Nucleus accumbens (tissue), 56 donors: ENCODE results near the gene PLCXD3.

Experiments
- DNase-seq, 56 donors: peaks; one replicate each; lab custom pipeline; 2025; lab: John Stamatoyannopoulos, UW

The PLCXD3 gene

GRCh38 chr5:41305056-41305455, 205.3 kb downstream of the PLCXD3 start:
- no peak for DNase-seq

- no peak for DNase-seq
These were observed 214.3 kb downstream of the PLCXD3 start for GRCh38 chr5:41296066-41296465.

- DNase-seq, result no peak
These were observed 219.1 kb downstream of the PLCXD3 start for GRCh38 chr5:41291323-41291722.

GRCh38 chr5:41290810-41291209, 219.6 kb downstream of the PLCXD3 start:
- no peak for DNase-seq

DNA sequence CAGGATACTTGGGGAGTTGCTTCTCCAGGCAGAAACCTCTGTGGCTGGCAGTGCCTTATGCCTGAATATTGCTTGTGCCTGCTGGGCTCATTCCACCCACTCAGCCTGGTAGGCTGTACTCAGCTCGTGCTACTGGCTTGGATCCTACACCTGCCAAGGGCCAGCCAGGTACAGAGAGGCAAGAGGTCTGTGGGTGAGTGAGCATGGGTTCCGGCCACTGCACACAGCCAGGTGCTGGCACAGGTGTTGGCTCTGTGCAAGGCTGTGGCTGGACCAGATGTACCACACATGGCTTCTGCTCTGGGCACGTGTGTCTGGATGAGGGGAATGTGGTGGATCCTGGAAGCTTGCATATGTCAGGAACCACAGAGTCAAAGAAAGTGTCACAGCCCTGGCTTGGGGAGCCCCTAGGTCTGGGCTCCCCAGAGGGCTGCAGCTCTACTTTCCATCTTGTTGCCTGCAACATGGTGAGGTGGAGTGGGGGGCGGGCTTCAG, 220.4 kb downstream of the PLCXD3 start:
- DNase-seq, result no peak

GRCh38 chr5:41286696-41287095, 223.7 kb downstream of the PLCXD3 start:
- DNase-seq, result no peak

GRCh38 chr5:41286165-41286564, 224.2 kb downstream of the PLCXD3 start:
- DNase-seq, result no peak

DNA sequence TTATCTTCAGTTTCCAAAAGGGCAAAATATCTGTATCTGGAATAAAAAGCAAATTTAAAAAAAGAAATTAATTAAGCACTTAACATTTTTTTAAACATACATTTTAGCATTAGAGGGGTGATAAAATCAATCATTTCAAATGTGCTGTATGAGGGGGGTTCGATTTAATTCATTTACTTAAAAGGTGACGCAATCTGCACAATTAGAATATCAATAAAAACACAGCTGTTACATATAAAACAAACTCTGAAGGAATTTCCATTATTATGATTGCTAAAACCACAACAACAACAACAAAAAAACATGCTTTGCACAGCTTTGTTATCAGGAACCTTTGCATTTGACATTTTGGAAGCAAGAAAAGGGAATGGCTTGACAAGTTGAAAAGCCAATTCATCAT, 225.5 kb downstream of the PLCXD3 start:
- DNase-seq, result no peak

DNA sequence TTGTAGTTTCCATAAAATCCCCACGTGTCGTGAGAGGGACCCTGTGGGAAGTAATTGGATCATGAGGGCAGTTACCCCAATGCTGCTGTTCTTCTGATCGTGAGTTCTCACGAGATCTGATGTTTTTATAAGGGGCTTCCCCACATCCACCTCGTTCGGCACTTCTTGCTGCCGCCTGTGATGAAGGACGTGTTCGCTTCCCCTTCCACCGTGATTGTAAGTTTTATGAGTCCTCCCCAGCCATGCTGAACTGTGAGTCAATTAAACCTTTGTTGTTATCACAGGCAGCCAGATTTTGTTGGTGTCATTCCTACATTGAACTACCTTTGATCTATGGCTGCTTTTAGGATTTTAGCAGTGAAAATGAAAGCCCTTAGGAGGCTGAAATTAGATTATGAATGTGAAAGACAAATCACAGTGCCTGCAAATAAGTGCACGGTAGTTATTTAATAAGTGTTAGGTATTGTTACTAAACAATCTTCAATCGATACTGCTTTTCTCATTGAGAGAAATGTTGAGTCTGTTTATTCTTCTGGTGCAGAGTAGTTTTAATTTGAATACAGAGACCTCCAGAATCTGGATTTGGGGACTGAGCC, 229.1 kb downstream of the PLCXD3 start:
- DNase-seq, result no peak

DNA sequence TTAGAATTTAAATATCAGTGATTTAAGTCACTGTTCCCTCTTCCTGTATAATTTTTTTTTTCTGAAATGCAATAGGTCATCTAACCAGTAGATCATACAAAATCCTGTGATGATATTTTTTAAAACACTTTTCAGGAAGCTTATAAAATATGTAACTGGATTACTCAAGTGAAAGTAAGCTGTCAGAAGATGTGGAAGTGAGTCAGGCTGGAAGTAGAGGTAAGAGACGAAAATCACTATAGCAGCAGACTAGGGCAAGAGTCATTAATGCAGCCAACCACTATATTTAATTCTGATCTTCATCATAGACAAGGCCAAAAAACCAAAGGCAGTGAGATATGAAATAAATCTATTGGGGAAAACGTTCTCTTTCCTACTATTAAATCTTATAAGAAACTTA, 231.4 kb downstream of the PLCXD3 start:
- DNase-seq, result no peak

DNA sequence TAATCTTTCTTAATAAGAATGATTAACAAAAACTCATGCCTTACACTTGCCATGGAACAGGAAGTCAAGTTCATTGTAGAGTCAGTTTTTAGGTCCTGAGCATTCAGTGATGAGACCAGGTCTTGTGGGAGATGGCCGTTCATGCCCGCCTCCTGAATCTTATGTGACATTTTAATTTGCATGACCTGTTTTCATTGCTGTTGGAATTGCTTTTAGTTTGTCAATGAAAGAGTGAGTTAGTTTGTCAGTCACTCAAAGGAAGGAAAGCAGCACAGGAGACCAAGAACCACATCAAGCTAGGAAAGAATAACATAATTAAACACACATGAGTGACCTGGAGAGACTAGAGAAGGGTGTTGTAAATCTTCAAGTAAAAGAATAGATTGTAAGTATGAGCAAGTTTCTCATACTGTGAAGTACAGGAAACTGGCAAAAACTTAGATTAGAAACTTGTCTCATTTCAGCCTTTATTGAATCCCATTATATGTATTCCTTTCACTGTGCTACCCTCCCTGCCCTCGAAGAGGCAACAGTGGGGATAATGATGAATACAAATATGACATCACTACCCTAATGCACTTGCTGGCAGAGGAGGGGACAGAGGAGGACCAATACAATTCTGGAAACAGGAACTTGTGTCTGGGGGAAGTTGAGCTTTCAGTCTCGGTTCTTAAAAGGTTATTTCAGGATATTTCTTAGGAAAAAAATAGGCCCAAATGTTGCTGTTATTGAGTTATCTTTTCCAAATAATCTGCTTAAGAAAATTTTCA, 232.7 kb downstream of the PLCXD3 start:
- DNase-seq, result no peak

GRCh38 chr5:41275813-41276512, 234.4 kb downstream of the PLCXD3 start:
- DNase-seq, result no peak

DNA sequence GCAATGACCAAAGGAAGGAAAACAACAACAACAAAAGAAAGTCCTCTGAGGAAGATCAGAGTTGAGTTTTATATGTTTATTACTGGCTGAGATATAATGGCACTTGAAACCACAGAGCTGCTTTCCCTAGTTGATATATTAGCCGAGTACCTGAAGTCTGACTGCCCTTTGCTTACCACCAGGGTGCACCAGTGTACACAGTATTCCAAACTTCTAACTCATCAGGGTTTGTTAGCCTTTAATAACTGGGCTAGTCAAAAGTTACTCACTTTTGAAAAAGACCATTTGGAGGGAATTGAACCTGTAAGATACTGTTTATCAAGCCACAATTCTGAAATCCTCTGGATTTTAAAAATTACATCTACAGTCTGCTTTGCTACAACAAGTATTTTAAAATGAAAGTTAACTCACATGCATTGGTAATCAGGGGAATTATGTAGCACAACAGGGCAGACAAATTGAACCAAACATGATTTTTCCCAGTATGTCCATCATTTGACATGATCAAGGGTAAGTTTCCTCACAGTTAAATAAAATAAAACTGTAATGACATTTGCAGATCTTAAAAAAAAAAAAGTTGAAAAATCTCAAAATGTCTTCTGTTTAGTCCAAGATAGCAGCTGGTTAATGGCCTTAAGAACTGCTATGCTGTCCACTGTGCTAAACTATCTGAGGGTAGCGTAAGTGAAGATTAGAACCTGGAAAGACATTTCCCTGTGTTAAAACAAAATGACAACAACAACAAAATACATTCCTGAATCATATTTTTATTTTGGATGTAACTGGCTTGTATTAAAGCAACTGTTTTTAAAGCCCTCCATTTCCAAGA, 239.8 kb downstream of the PLCXD3 start:
- peak in 33 of 56 donors; percentile 0 to 73 (median 16) for DNase-seq

DNA sequence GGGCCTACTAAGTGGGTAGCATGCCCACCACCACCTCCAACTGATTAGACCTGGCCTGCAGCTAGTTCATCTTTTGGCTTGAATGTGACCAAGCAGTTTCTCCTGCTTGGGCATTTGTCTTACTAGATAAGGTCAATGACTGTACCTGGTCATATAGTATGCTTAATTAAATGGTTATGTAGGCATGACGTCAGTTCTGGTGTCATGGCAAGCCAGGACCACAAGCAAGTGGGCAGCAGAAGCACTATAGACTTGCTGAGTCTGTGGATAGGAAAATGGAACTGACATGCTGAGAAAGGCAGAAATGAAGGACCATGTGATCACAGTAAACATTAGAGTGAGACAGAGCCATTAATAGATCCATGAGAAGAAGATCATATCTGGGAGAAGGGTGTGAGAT, 241.5 kb downstream of the PLCXD3 start:
- no peak for DNase-seq

- no peak for DNase-seq
These were observed 244.0 kb downstream of the PLCXD3 start for GRCh38 chr5:41266377-41266776.

- DNase-seq, result no peak
These were observed 246.4 kb downstream of the PLCXD3 start for GRCh38 chr5:41264019-41264418.

DNA sequence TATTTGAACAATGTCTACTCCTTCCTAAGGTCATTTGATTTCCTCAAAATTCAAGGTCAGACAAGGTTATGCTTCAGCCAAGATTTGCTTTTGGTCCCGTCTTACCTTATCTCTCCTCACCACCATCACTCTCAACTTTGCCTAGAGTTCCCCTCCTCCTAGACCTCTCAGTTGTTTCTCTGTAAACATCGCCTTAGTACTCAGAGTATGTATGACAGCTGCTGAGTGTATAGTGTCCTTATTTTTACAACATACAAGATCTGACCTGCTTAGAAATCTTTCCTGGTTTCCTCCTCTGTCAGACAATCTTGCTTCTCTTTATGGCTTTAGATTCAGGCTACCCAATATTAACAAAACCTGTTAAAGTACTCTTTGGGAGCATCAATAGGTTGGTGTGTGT, 247.1 kb downstream of the PLCXD3 start:
- DNase-seq, result no peak
